Smooth muscle cell (in vitro differentiated cells): Measurements from ENCODE around the gene LRRC1. TPM values are rescaled to one million over a fixed set of nuclear protein-coding genes. Genes with fewer than 3 reads are reported as not detected.

Experiments used
- DNase-seq: peaks from one replicate; lab custom pipeline; 2025; ENCODE audit not compliant: unreplicated experiment; lab: John Stamatoyannopoulos, UW
- H2AFZ ChIP-seq: fragments of 200-600 bp; sonication (generic); 2 replicates; pipeline ENCODE4 v1.6.0; 2016; ENCODE audit warnings: antibody characterized with exemption, low read depth, mild to moderate bottlenecking
- H3F3A ChIP-seq: fragments of 200-600 bp; sonication (generic); 2 replicates; pipeline ENCODE4 v1.6.0; 2017; ENCODE audit warnings: antibody characterized with exemption, low read depth
- H3K27ac ChIP-seq: fragments of 200-600 bp; sonication (generic); 2 replicates; pipeline ENCODE4 v1.5.1; 2016; ENCODE audit warnings: low read depth, mild to moderate bottlenecking
- H3K27me3 ChIP-seq: fragments of 200-600 bp; sonication (generic); 2 replicates; pipeline ENCODE4 v1.6.1; 2016; ENCODE audit warnings: low read depth, mild to moderate bottlenecking
- H3K36me3 ChIP-seq: fragments of 200-600 bp; sonication (generic); 2 replicates; pipeline ENCODE4 v1.5.1; 2016; ENCODE audit warnings: low read depth
- H3K4me1 ChIP-seq: fragments of 200-600 bp; sonication (generic); 2 replicates; pipeline ENCODE4 v1.5.1; 2016; ENCODE audit warnings: low read depth
- H3K4me2 ChIP-seq: fragments of 200-600 bp; sonication (generic); 2 replicates; pipeline ENCODE4 v1.6.0; 2016; ENCODE audit warnings: mild to moderate bottlenecking
- H3K4me3 ChIP-seq: fragments of 200-600 bp; sonication (generic); 2 replicates; pipeline ENCODE4 v1.5.1; 2016; ENCODE audit warnings: mild to moderate bottlenecking
- H3K79me2 ChIP-seq: fragments of 200-600 bp; sonication (generic); 2 replicates; pipeline ENCODE4 v1.6.0; 2016; ENCODE audit warnings: low read depth, mild to moderate bottlenecking
- H3K9ac ChIP-seq: fragments of 200-600 bp; sonication (generic); 2 replicates; pipeline ENCODE4 v1.6.0; 2016; ENCODE audit warnings: low read depth
- H3K9me3 ChIP-seq: fragments of 200-600 bp; sonication (generic); replicated peaks from 2 replicates; pipeline ENCODE4 v1.5.1; 2016; ENCODE audit warnings: low read depth
- H4K20me1 ChIP-seq: fragments of 200-600 bp; sonication (generic); 2 replicates; pipeline ENCODE4 v1.6.0; 2016; ENCODE audit warnings: low read depth
- CTCF ChIP-seq: fragments of 200-600 bp; sonication (generic); IDR thresholded peaks from 2 replicates; pipeline ENCODE4 v1.5.1; 2017; ENCODE audit warnings: borderline replicate concordance, mild to moderate bottlenecking, antibody characterized with exemption; ENCODE audit not compliant: insufficient read depth, poor library complexity, severe bottlenecking
- WGBS: methylation state at CpG from one replicate; pipeline ENCODE4 v1.1.7; 2016; ENCODE audit warnings: low lambda C conversion rate; 5-methylcytosine and 5-hydroxymethylcytosine counted together
- polyA plus RNA-seq: library from polyadenylated mRNA; unstranded; fragments of >200 nt; fragmentation: Nextera tagmentation; extraction: Ambion mirVana; gene quantifications from 2 replicates; pipeline ENCODE4 v1.2.1, GENCODE V29; 2016
- total RNA-seq: library from RNA; depleted of rRNA; stranded (reverse); fragments of >200 nt; gene quantifications from 2 replicates; pipeline ENCODE4 v1.2.3, GENCODE V29; 2014

Gene LRRC1
- total and polyA plus RNA-seq, 2 experiments from 2014 or later: 11.8 to 19.9 TPM

DNA sequence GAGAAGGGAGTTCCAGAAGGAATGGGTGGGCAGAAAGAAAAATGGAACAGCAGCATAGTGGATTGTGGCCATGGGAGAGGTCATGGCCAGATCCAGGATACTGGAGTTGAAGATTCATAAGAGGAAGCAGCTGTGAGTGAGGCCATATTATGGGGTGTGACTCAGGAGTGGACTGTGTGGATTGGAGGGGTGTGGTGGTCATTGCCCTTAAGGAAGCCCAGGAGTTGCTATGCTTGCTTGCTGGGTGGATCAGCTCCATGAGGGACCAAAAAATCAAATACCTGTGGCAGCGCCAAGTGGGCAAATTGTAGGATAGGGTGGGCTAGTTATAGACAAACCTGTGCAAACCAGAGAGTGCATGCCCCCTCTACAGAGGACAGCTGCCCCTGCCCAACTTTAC is 18.3 kb downstream of the LRRC1 start:
- no peak for TF ChIP-seq CTCF
- H3K9ac ChIP-seq: no peak overlapping the region
- DNase-seq: no peak
- H4K20me1 ChIP-seq: peaks cover 61% of the 10 kb centered on the region
- H3K4me3 ChIP-seq: no peak overlapping the region
- no peak overlapping the region for H3K4me2 ChIP-seq
- no peak overlapping the region for H3K27ac ChIP-seq
- peaks cover 12% of the 10 kb centered on the region for H3K4me1 ChIP-seq
- peaks cover 9% of the 10 kb centered on the region for H3F3A ChIP-seq
- peaks cover 43% of the 10 kb centered on the region for H3K79me2 ChIP-seq
- H3K36me3 ChIP-seq: no peaks in the 10 kb centered on the region
- no peak overlapping the region for H2AFZ ChIP-seq
- 100% methylated on average over 1 of the region's 1 CpG for WGBS
- H3K27me3 ChIP-seq: no peaks in the 10 kb centered on the region
- no peaks in the 10 kb centered on the region for H3K9me3 ChIP-seq

GRCh38 chr6:53813801-53814200 is 19.0 kb downstream of the LRRC1 start:
- H3K79me2 ChIP-seq: peaks cover 50% of the 10 kb centered on the region
- WGBS: 92% methylated on average over 1 of the region's 1 CpG
- TF ChIP-seq CTCF: no peak

DNA sequence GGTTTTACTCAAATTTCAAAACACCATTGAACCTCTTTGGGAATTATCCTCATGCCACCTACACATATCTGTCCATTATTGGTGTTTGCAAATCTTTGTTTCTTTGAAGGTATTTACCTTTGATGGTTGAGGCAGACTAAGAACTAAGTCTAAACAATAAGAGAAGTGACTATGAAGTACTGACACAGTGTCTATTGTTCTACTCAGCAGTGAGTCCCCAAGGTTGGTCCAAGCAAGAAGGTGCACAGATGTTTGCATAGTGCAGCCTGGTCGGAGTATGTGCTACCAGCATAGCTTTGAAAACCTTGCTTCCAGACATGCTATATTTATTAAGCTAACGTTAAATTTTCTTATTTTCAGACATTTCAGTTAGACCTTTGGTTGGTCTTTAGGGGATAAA is 19.5 kb downstream of the LRRC1 start:
- H3K36me3 ChIP-seq: no peaks in the 10 kb centered on the region
- H3K79me2 ChIP-seq: peaks cover 50% of the 10 kb centered on the region
- peaks cover 67% of the 10 kb centered on the region for H4K20me1 ChIP-seq
- no peak for TF ChIP-seq CTCF
- H3F3A ChIP-seq: peaks cover 9% of the 10 kb centered on the region
- H3K9ac ChIP-seq: no peak overlapping the region
- no peak overlapping the region for H2AFZ ChIP-seq
- H3K4me1 ChIP-seq: peaks cover 12% of the 10 kb centered on the region
- 89% methylated on average over 2 of the region's 2 CpGs for WGBS
- no peak overlapping the region for H3K4me2 ChIP-seq
- H3K4me3 ChIP-seq: no peak overlapping the region
- no peaks in the 10 kb centered on the region for H3K27me3 ChIP-seq
- H3K27ac ChIP-seq: no peak overlapping the region
- no peaks in the 10 kb centered on the region for H3K9me3 ChIP-seq
- no peak for DNase-seq

More at GRCh38 chr6:53813801-53814200, 19.0 kb downstream of the LRRC1 start:
- no peaks in the 10 kb centered on the region for H3K36me3 ChIP-seq
- no peaks in the 10 kb centered on the region for H3K27me3 ChIP-seq
- no peak overlapping the region for H3K4me2 ChIP-seq
- H3K4me1 ChIP-seq: peaks cover 12% of the 10 kb centered on the region
- H3K27ac ChIP-seq: no peak overlapping the region
- peaks cover 62% of the 10 kb centered on the region for H4K20me1 ChIP-seq
- H3K4me3 ChIP-seq: no peak overlapping the region
- no peak overlapping the region for H2AFZ ChIP-seq
- no peak overlapping the region for H3K9ac ChIP-seq
- no peak for DNase-seq
- H3F3A ChIP-seq: peaks cover 9% of the 10 kb centered on the region
- H3K9me3 ChIP-seq: no peaks in the 10 kb centered on the region

DNA sequence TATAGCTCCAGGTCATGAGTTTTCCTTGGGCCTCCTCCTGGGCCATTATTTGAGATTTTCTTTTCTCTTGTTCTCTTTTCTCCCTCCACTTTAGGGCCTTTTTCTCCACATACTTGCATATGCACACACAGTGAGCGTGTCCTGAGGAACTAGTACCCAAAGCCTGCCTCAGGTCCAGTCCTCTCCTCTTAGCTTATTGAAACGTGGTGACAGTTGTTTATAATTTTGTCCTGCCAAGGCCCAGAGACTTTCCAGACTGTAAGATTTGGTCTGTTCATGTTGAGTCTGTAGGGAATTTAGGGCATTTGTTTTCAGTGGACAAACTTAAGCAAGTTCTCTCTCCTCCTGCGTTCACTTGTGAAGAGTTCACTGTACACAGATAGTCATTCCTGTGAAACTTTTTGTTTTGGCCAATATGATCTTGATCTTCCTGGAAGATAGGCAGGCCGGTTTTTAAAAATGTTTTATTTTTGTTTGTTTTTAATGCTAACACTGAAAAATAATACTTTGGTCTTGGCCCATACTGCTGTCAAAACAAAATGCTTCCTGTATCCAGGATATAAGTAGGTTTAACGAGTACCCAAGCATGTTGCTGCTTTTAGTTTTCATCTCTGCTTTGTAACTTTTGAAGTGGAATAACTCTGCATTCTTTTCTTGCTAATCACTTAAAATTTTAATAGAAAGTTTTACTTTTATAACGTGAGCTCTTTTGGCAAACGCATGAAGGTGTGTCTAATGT is 20.7 kb downstream of the LRRC1 start:
- Histone ChIP-seq H3K9ac (peak overlapping the region; percentile 16), H3F3A (peaks cover 9% of the 10 kb centered on the region), H3K4me2 (peak overlapping the region; percentile 73), H4K20me1 (peaks cover 70% of the 10 kb centered on the region), H3K79me2 (peaks cover 59% of the 10 kb centered on the region), H3K27me3 (no peaks in the 10 kb centered on the region), H2AFZ (no peak overlapping the region), H3K4me1 (peaks cover 12% of the 10 kb centered on the region), H3K36me3 (no peaks in the 10 kb centered on the region), H3K27ac (peak overlapping the region; percentile 63), H3K9me3 (no peaks in the 10 kb centered on the region), H3K4me3 (peak overlapping the region; percentile 23)
- 33% methylated on average over 7 of the region's 7 CpGs for WGBS
- DNase-seq: no peak
- TF ChIP-seq CTCF: no peak
